ENCODE measurements around the gene SPACA9. TPM values are rescaled to one million over a fixed set of nuclear protein-coding genes. Genes with fewer than 3 reads are reported as not detected.

SPACA9 gene
- total RNA-seq, 1 donor: 3.6 TPM

DNA sequence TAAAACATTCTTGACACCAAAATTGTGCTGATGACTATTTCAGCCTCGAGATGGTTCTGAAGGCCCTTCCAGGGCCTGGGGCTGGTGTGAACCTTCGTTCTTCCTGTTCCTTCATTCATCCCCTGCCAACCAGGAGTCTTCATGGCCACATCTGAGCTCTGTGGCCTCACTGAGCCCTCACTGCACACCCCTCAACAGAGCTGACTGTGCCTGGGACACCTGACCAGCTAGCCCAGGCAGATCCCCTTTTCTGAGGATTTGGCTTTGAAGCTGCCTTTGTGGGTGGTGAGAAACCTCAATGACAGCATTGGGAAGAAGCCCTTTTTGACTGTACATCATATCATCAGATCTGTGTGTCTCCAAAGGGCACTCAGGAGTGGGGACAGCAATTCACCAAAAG, 14.4 kb upstream of the SPACA9 start:
- Histone ChIP-seq H3K79me2 (ENCODE audit: insufficient read depth, low read length) (no peaks in the 10 kb centered on the region), H3K4me2 (ENCODE audit: insufficient read depth, low read length) (no peak overlapping the region), H2AFZ (ENCODE audit: low read length) (no peak overlapping the region), H3K4me3 (ENCODE audit: insufficient read depth, low read length) (no peak overlapping the region), H4K20me1 (ENCODE audit: insufficient read depth, low read length) (no peaks in the 10 kb centered on the region), H3K27ac (ENCODE audit: low read depth, low read length) (no peak overlapping the region), H3K4me1 (ENCODE audit: insufficient read depth, low read length) (no peaks in the 10 kb centered on the region), H3K36me3 (ENCODE audit: insufficient read depth, low read length) (no peaks in the 10 kb centered on the region), H3K27me3 (ENCODE audit: insufficient read depth, low read length) (no peaks in the 10 kb centered on the region), H3K9me3 (ENCODE audit: low read depth, low read length) (no peaks in the 10 kb centered on the region)
- peak; percentile 6 for DNase-seq (ENCODE audit: insufficient read length, low spot score, missing footprints)
- TF ChIP-seq, protein P1, sequence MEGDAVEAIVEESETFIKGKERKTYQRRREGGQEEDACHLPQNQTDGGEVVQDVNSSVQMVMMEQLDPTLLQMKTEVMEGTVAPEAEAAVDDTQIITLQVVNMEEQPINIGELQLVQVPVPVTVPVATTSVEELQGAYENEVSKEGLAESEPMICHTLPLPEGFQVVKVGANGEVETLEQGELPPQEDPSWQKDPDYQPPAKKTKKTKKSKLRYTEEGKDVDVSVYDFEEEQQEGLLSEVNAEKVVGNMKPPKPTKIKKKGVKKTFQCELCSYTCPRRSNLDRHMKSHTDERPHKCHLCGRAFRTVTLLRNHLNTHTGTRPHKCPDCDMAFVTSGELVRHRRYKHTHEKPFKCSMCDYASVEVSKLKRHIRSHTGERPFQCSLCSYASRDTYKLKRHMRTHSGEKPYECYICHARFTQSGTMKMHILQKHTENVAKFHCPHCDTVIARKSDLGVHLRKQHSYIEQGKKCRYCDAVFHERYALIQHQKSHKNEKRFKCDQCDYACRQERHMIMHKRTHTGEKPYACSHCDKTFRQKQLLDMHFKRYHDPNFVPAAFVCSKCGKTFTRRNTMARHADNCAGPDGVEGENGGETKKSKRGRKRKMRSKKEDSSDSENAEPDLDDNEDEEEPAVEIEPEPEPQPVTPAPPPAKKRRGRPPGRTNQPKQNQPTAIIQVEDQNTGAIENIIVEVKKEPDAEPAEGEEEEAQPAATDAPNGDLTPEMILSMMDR (IDR thresholded peaks at IDR 0.05; ENCODE audit: extremely low read depth, low read depth, low read length): no peak

DNA sequence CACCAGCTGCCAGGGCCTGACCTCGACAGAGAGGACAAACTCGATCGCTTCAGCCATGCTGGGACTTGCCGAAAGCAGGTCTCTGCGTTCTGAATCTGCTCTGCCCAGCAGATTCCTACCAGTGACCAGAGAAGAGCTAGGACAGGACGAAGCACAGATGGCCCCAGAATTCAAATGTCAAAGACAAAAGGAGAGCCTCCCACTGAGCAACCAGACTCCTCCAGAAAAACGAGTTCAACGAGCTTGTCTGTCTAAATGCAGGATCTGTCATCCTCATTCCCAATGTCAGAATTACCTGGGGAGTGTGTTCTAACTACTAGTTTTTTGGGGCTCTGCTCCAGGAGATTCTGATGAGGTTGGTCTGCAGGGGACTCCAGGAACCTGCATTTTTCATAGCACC, 14.0 kb upstream of the SPACA9 start:
- H3K4me2 ChIP-seq (ENCODE audit: insufficient read depth, low read length): no peak overlapping the region
- H3K79me2 ChIP-seq (ENCODE audit: insufficient read depth, low read length): no peaks in the 10 kb centered on the region
- H2AFZ ChIP-seq (ENCODE audit: low read length): no peak overlapping the region
- no peaks in the 10 kb centered on the region for H3K36me3 ChIP-seq (ENCODE audit: insufficient read depth, low read length)
- H3K27me3 ChIP-seq (ENCODE audit: insufficient read depth, low read length): no peaks in the 10 kb centered on the region
- DNase-seq (ENCODE audit: insufficient read length, low spot score, missing footprints): no peak
- no peak overlapping the region for H3K27ac ChIP-seq (ENCODE audit: low read depth, low read length)
- H4K20me1 ChIP-seq (ENCODE audit: insufficient read depth, low read length): no peaks in the 10 kb centered on the region
- H3K4me1 ChIP-seq (ENCODE audit: insufficient read depth, low read length): no peaks in the 10 kb centered on the region
- no peaks in the 10 kb centered on the region for H3K9me3 ChIP-seq (ENCODE audit: low read depth, low read length)
- H3K4me3 ChIP-seq (ENCODE audit: insufficient read depth, low read length): no peak overlapping the region
- TF ChIP-seq, protein P1 (IDR thresholded peaks at IDR 0.05; ENCODE audit: extremely low read depth, low read depth, low read length): no peak

DNA sequence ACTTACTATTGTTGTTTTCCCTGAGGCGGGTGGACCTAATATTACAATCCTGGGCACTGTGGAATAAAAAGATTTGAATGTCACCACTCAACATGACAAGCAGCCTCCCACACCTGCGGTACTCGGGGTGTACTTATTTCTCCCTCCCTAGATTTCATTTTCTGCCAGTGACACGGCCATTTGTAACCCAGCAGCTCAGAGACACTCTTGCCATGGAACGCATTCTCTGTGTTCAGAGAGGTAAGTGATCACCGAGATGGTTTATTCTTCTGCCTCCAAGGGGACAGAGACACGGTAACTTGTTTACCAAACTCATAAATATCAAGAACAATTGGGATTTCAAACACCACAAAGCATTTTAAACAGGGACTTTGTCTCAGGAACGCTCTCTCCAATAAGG, 11.8 kb upstream of the SPACA9 start:
- H3K27ac ChIP-seq (ENCODE audit: low read depth, low read length): no peak overlapping the region
- H3K4me2 ChIP-seq (ENCODE audit: insufficient read depth, low read length): no peak overlapping the region
- no peak for DNase-seq (ENCODE audit: insufficient read length, low spot score, missing footprints)
- H4K20me1 ChIP-seq (ENCODE audit: insufficient read depth, low read length): no peaks in the 10 kb centered on the region
- H3K4me3 ChIP-seq (ENCODE audit: insufficient read depth, low read length): no peak overlapping the region
- no peak overlapping the region for H2AFZ ChIP-seq (ENCODE audit: low read length)
- no peaks in the 10 kb centered on the region for H3K79me2 ChIP-seq (ENCODE audit: insufficient read depth, low read length)
- H3K36me3 ChIP-seq (ENCODE audit: insufficient read depth, low read length): no peaks in the 10 kb centered on the region
- H3K27me3 ChIP-seq (ENCODE audit: insufficient read depth, low read length): peaks cover 3% of the 10 kb centered on the region
- H3K9me3 ChIP-seq (ENCODE audit: low read depth, low read length): no peaks in the 10 kb centered on the region
- no peaks in the 10 kb centered on the region for H3K4me1 ChIP-seq (ENCODE audit: insufficient read depth, low read length)
- TF ChIP-seq, protein P1 (IDR thresholded peaks at IDR 0.05; ENCODE audit: extremely low read depth, low read depth, low read length): no peak

DNA sequence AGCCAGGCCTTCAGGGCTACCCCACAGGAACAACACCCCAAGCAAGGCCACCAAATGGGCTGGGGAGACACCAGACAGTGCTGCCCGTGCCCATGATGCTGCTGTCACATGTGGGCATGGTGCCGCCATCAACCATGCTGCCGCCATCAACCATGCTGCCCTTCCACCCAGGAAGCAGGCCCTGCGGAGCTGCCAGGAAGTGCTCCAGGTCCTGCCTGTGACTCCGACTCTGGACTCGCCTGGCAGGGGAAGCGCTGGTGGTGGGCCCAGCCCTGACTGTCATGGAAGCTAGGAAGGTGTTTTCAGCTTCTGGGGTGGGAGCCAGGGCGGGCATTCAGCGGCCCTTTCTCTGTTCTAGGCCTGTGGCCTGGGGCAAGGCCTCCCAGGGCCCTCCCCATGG, 9.4 kb upstream of the SPACA9 start:
- no peaks in the 10 kb centered on the region for H3K9me3 ChIP-seq (ENCODE audit: low read depth, low read length)
- no peak overlapping the region for H2AFZ ChIP-seq (ENCODE audit: low read length)
- no peak overlapping the region for H3K4me2 ChIP-seq (ENCODE audit: insufficient read depth, low read length)
- no peak overlapping the region for H3K27ac ChIP-seq (ENCODE audit: low read depth, low read length)
- H3K4me1 ChIP-seq (ENCODE audit: insufficient read depth, low read length): no peaks in the 10 kb centered on the region
- no peaks in the 10 kb centered on the region for H3K36me3 ChIP-seq (ENCODE audit: insufficient read depth, low read length)
- no peaks in the 10 kb centered on the region for H3K79me2 ChIP-seq (ENCODE audit: insufficient read depth, low read length)
- peaks cover 4% of the 10 kb centered on the region for H3K27me3 ChIP-seq (ENCODE audit: insufficient read depth, low read length)
- H4K20me1 ChIP-seq (ENCODE audit: insufficient read depth, low read length): no peaks in the 10 kb centered on the region
- TF ChIP-seq, protein P1 (IDR thresholded peaks at IDR 0.05; ENCODE audit: extremely low read depth, low read depth, low read length): no peak
- H3K4me3 ChIP-seq (ENCODE audit: insufficient read depth, low read length): no peak overlapping the region
- no peak for DNase-seq (ENCODE audit: insufficient read length, low spot score, missing footprints)

Measured in osteoblast (primary cell).